SK-N-SH (cell line): ENCODE data around the gene DCAF10. TPM values are rescaled to one million over a fixed set of nuclear protein-coding genes. Genes with fewer than 3 reads are reported as not detected.

Experiments
- CTCF ChIA-PET: fragments of 300-600, 350-600 bp; formaldehyde crosslinking; extraction: SDS; loops from one replicate; lab custom pipeline; 2021; lab: Yijun Ruan, JAX
- POLR2A ChIA-PET: fragments of 350-600 bp; sonication (Branson Sonifier 250); formaldehyde crosslinking; extraction: SDS; loops from one replicate; lab custom pipeline; 2020; ENCODE audit warnings: antibody characterized with exemption, inconsistent platforms; lab: Yijun Ruan, JAX
- DNase-seq: peaks from one replicate; pipeline ENCODE4 v3.0.0; 2012
- H2AFZ ChIP-seq: fragments of 200-600 bp; sonication (generic); 2 replicates; pipeline ENCODE4 v1.8.1; 2016; ENCODE audit warnings: antibody characterized with exemption, mild to moderate bottlenecking, low read depth
- H3F3A ChIP-seq: fragments of 200-600 bp; sonication (generic); replicated peaks from 2 replicates; pipeline ENCODE3; 2016; ENCODE audit warnings: antibody characterized with exemption, mild to moderate bottlenecking; ENCODE audit not compliant: insufficient read depth
- H3K27ac ChIP-seq, 2 experiments: fragments of 200-500 bp in 1 of 2; fragments of 200-600 bp in 1 of 2; sonication (Bioruptor generic) in 1 of 2; sonication (generic), shearing (Covaris generic) in 1 of 2; 2 replicates each; pipeline versions ENCODE4 v1.5.1 to v1.6.1; 2014 to 2016; ENCODE audit warnings: low read depth in 2 of 2, inconsistent platforms in 1 of 2, low read length in 1 of 2, mild to moderate bottlenecking in 1 of 2, mixed read lengths in 1 of 2
- H3K27me3 ChIP-seq: fragments of 200-600 bp; sonication (generic), shearing (Covaris generic); 2 replicates; pipeline ENCODE4 v1.6.1; 2016; ENCODE audit warnings: mixed run types; ENCODE audit not compliant: insufficient read depth
- H3K36me3 ChIP-seq, 2 experiments: fragments of 200-500 bp in 1 of 2; fragments of 200-600 bp in 1 of 2; sonication (Bioruptor generic) in 1 of 2; sonication (generic) in 1 of 2; replicated peaks in 1 of 2; 2 replicates each; pipeline versions ENCODE3 to v1.5.1; 2014 to 2016; ENCODE audit warnings: low read length in 1 of 2, mild to moderate bottlenecking in 1 of 2; ENCODE audit not compliant: insufficient read depth in 2 of 2, control insufficient read depth in 1 of 2
- H3K4me1 ChIP-seq, 2 experiments: fragments of 200-500 bp in 1 of 2; fragments of 200-600 bp in 1 of 2; sonication (Bioruptor generic) in 1 of 2; sonication (generic), shearing (Covaris generic) in 1 of 2; 2 replicates each; pipeline versions ENCODE4 v1.5.1 to v1.6.1; 2014 to 2016; ENCODE audit warnings: low read depth in 1 of 2, low read length in 1 of 2, mixed run types in 1 of 2; ENCODE audit not compliant: insufficient read depth in 2 of 2, control insufficient read depth in 1 of 2
- H3K4me2 ChIP-seq: fragments of 200-600 bp; sonication (generic), shearing (Covaris generic); 2 replicates; pipeline ENCODE4 v1.6.1; 2017; ENCODE audit warnings: mixed run types
- H3K4me3 ChIP-seq, 2 experiments: fragments of 200-500 bp in 1 of 2; fragments of 200-600 bp in 1 of 2; sonication (Bioruptor generic) in 1 of 2; sonication (generic), shearing (Covaris generic) in 1 of 2; 2 replicates each; pipeline versions ENCODE4 v1.5.1 to v1.8.1; 2014 to 2016; ENCODE audit warnings: low read depth in 2 of 2, inconsistent platforms in 1 of 2, low read length in 1 of 2, mild to moderate bottlenecking in 1 of 2, mixed read lengths in 1 of 2, moderate library complexity in 1 of 2
- H3K79me2 ChIP-seq: fragments of 200-600 bp; sonication (generic); 2 replicates; pipeline ENCODE4 v1.8.1; 2017; ENCODE audit warnings: mild to moderate bottlenecking; ENCODE audit not compliant: insufficient read depth
- H3K9ac ChIP-seq: fragments of 200-600 bp; sonication (generic); 2 replicates; pipeline ENCODE4 v1.6.1; 2017; ENCODE audit warnings: mixed run types
- H3K9me2 ChIP-seq: fragments of 200-600 bp; sonication (generic); 2 replicates; pipeline ENCODE4 v1.6.1; 2017; ENCODE audit warnings: mixed run types
- H3K9me3 ChIP-seq: fragments of 200-600 bp; sonication (generic); 2 replicates; pipeline ENCODE4 v1.6.1; 2017; ENCODE audit warnings: mixed run types, mild to moderate bottlenecking, moderate library complexity
- H4K20me1 ChIP-seq: fragments of 200-600 bp; sonication (generic); 2 replicates; pipeline ENCODE4 v1.6.1; 2017; ENCODE audit warnings: mild to moderate bottlenecking, mixed run types; ENCODE audit not compliant: insufficient read depth
- ELF1 ChIP-seq: IDR thresholded peaks from 2 replicates; pipeline ENCODE4 v1.4.0; 2012
- EZH2phosphoT487 ChIP-seq: fragments of 200-600 bp; sonication (generic); IDR thresholded peaks from 2 replicates; pipeline ENCODE4 v1.6.1; 2017; ENCODE audit warnings: low read depth, mixed run types, mild to moderate bottlenecking, antibody characterized with exemption, moderate library complexity, borderline replicate concordance
- FOSL2 ChIP-seq: IDR thresholded peaks from 2 replicates; pipeline ENCODE4 v1.4.0; 2012; ENCODE audit warnings: low read depth, mild to moderate bottlenecking, moderate library complexity, borderline replicate concordance
- FOXM1 ChIP-seq: IDR thresholded peaks from 2 replicates; pipeline ENCODE4 v1.4.0; 2012; ENCODE audit warnings: low read depth, mild to moderate bottlenecking
- GABPA ChIP-seq: IDR thresholded peaks from 2 replicates; pipeline ENCODE4 v1.4.0; 2012; ENCODE audit warnings: low read depth, mild to moderate bottlenecking
- GATA2 ChIP-seq: sonication (generic); formaldehyde crosslinking; IDR thresholded peaks from 2 replicates; pipeline ENCODE4 v1.5.0; 2020; ENCODE audit warnings: mild to moderate bottlenecking, missing genetic modification reagents
- JUND ChIP-seq: IDR thresholded peaks from 2 replicates; pipeline ENCODE4 v1.4.0; 2012
- MEF2A ChIP-seq: IDR thresholded peaks from 2 replicates; pipeline ENCODE4 v1.4.0; 2012; ENCODE audit warnings: low read depth, borderline replicate concordance
- NFIC ChIP-seq: IDR thresholded peaks from 2 replicates; pipeline ENCODE4 v1.4.0; 2012; ENCODE audit warnings: borderline replicate concordance
- POLR2AphosphoS5 ChIP-seq: IDR thresholded peaks from 2 replicates; pipeline ENCODE4 v1.6.1; 2012; ENCODE audit warnings: low read depth, low read length
- RAD21 ChIP-seq: IDR thresholded peaks from 2 replicates; pipeline ENCODE4 v1.6.1; 2012; ENCODE audit warnings: mild to moderate bottlenecking, low read length
- RCOR1 ChIP-seq: fragments of 150-350 bp; IDR thresholded peaks from 2 replicates; pipeline ENCODE4 v1.6.1; 2017; ENCODE audit warnings: antibody characterized with exemption, low read length
- RFX5 ChIP-seq: IDR thresholded peaks from 2 replicates; pipeline ENCODE4 v1.6.1; 2012; ENCODE audit warnings: mild to moderate bottlenecking, improper control_type of control experiment, low read length
- RXRA ChIP-seq: IDR thresholded peaks from 2 replicates; pipeline ENCODE4 v1.4.0; 2012; ENCODE audit warnings: low read depth, mild to moderate bottlenecking, borderline replicate concordance
- TAF1 ChIP-seq: IDR thresholded peaks from 2 replicates; pipeline ENCODE4 v1.6.1; 2012; ENCODE audit warnings: low read depth, mild to moderate bottlenecking, low read length, moderate library complexity, borderline replicate concordance
- TEAD4 ChIP-seq: IDR thresholded peaks from 2 replicates; pipeline ENCODE4 v1.4.0; 2012; ENCODE audit warnings: mild to moderate bottlenecking, borderline replicate concordance; ENCODE audit not compliant: insufficient read depth
- YY1 ChIP-seq: IDR thresholded peaks from 2 replicates; pipeline ENCODE4 v1.4.0; 2012; ENCODE audit warnings: low read depth, mild to moderate bottlenecking
- WGBS: methylation state at CpG from one replicate; pipeline ENCODE4 v1.1.6; 2017; ENCODE audit warnings: low lambda C conversion rate; 5-methylcytosine and 5-hydroxymethylcytosine counted together
- polyA plus RNA-seq, 3 experiments: library from polyadenylated mRNA; depleted of rRNA; stranded (reverse); fragments of >200 nt; gene quantifications; 2 replicates each; pipeline ENCODE4 v1.2.3, GENCODE V29; 2012
- TF ChIP-seq, protein P1 (sequence below): IDR thresholded peaks from 2 replicates; pipeline ENCODE4 v1.4.0; 2012; ENCODE audit warnings: low read depth
- TF ChIP-seq, protein P2 (sequence below): fragments of 150-350 bp; IDR thresholded peaks from 2 replicates; pipeline ENCODE4 v1.6.1; 2016; ENCODE audit warnings: mild to moderate bottlenecking, low read depth, low read length
- TF ChIP-seq, protein P3 (sequence below): IDR thresholded peaks from 2 replicates; pipeline ENCODE4 v1.4.0; 2012; ENCODE audit warnings: low read depth, borderline replicate concordance
- TF ChIP-seq, protein P4 (sequence below): IDR thresholded peaks from 2 replicates; pipeline ENCODE4 v1.6.1; 2012; ENCODE audit warnings: mild to moderate bottlenecking, low read depth, low read length, moderate library complexity
- TF ChIP-seq, protein P5 (sequence below): IDR thresholded peaks from 2 replicates; pipeline ENCODE4; 2012

The DCAF10 gene
- polyA plus RNA-seq, 1 of the 3 experiments (the other 2 are of a cell fraction), result 11.8 TPM

DNA sequence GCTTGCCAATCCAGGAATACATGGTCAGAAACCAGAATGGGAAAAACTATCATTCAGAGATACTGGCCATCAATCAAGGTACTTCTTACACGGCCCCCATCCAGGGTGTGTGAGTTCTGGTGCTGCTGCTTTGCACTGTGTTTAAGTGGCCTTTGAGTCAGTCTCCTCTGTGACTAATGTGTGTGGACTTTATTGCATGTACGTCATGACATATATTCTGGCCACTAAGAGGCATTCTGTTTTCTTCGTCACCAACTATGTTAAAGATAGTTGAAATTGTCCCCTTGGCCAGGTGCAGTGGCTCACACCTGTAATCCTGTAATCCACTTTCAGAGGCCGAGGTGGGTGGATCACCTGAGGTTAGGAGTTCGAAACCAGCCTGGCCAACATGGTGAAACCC lies 24.3 kb upstream of the DCAF10 start:
- no peak overlapping the region for H3K27ac ChIP-seq
- no peaks in the 10 kb centered on the region for H3K9me3 ChIP-seq
- no peak overlapping the region for H3K9ac ChIP-seq
- H3K4me2 ChIP-seq, result no peak overlapping the region
- H2AFZ ChIP-seq, result no peak overlapping the region
- H3K9me2 ChIP-seq, result no peaks in the 10 kb centered on the region
- DNase-seq, result no peak
- 88% methylated on average over 5 of the region's 5 CpGs for WGBS
- H3K79me2 ChIP-seq, result peaks cover 13% of the 10 kb centered on the region; the same call in 1 of the 2 replicates
- no peak for TF ChIP-seq TAF1
- TF ChIP-seq TEAD4, result no peak
- no peak for TF ChIP-seq RXRA
- no peak for TF ChIP-seq ELF1
- TF ChIP-seq POLR2AphosphoS5, result no peak; the same call in 1 of the 2 replicates
- no peak for TF ChIP-seq NFIC
- TF ChIP-seq, protein P1, sequence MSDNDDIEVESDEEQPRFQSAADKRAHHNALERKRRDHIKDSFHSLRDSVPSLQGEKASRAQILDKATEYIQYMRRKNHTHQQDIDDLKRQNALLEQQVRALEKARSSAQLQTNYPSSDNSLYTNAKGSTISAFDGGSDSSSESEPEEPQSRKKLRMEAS, result no peak
- TF ChIP-seq GABPA, result no peak
- no peak for TF ChIP-seq EZH2phosphoT487
- no peak for TF ChIP-seq RAD21
- no peak for TF ChIP-seq MEF2A
- no peak for TF ChIP-seq RCOR1
- no peak for TF ChIP-seq GATA2 (CRISPR knock-in tag)
- no peak for TF ChIP-seq YY1
- no peak for TF ChIP-seq JUND
- no peak for TF ChIP-seq FOSL2
- TF ChIP-seq, protein P2, sequence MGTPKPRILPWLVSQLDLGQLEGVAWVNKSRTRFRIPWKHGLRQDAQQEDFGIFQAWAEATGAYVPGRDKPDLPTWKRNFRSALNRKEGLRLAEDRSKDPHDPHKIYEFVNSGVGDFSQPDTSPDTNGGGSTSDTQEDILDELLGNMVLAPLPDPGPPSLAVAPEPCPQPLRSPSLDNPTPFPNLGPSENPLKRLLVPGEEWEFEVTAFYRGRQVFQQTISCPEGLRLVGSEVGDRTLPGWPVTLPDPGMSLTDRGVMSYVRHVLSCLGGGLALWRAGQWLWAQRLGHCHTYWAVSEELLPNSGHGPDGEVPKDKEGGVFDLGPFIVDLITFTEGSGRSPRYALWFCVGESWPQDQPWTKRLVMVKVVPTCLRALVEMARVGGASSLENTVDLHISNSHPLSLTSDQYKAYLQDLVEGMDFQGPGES, result no peak
- peaks cover 45 to 52% of the 10 kb centered on the region in 2 experiments for H3K36me3 ChIP-seq
- H3K4me1 ChIP-seq, result no peaks in the 10 kb centered on the region
- H3F3A ChIP-seq, result peaks cover 16% of the 10 kb centered on the region
- no peaks in the 10 kb centered on the region for H4K20me1 ChIP-seq
- ChIA-PET POLR2A (no interaction called here), CTCF (no interaction called here)
- H3K27me3 ChIP-seq, result no peaks in the 10 kb centered on the region
- no peak overlapping the region for H3K4me3 ChIP-seq

DNA sequence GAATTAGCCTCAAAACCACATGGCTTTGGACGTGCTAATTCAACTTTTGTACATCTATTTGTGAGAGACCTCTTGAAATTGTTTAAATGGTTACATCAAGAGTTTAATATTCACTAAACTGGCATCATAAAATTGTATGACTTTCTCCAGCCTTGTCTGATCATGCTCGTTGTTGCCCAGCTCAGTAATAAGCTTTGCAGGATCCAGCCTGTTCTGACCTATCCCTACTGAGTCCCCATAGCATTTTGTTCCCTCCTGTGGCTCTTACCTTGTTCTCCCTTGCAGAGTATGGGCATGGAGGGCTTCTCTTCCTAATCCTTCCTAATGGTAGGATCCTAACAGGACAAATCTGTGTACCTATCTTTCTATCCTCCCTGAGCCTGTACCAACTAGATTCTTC lies 22.1 kb upstream of the DCAF10 start:
- CTCF ChIA-PET, result interaction anchor here (1.1 kb wide), 1 partner anchor 49 kb away, joined by 3 read pairs; no protein-coding TSS in a partner anchor
- H3K9ac ChIP-seq, result no peak overlapping the region

More for the DNA sequence above, 22.1 kb upstream of the DCAF10 start:
- Histone ChIP-seq H3K79me2 (peaks cover 35% of the 10 kb centered on the region), H4K20me1 (no peaks in the 10 kb centered on the region), H3K4me3 (no peak overlapping the region), H3K4me2 (no peak overlapping the region), H3K27me3 (no peaks in the 10 kb centered on the region), H3K36me3 (peaks cover 63 to 73% of the 10 kb centered on the region in 2 experiments), H2AFZ (no peak overlapping the region), H3K9me2 (no peaks in the 10 kb centered on the region), H3K9me3 (no peaks in the 10 kb centered on the region), H3K4me1 (peaks cover 0 to 11% of the 10 kb centered on the region in 2 experiments; a peak in 2 of 4 replicates), H3K27ac (no peak overlapping the region), H3F3A (peaks cover 18% of the 10 kb centered on the region)
- 80% methylated on average over 2 of the region's 2 CpGs for WGBS
- TF ChIP-seq RCOR1 (no peak), FOXM1 (no peak), RFX5 (no peak), GATA2 (CRISPR knock-in tag) (no peak), TAF1 (no peak)
- TF ChIP-seq, protein P3, sequence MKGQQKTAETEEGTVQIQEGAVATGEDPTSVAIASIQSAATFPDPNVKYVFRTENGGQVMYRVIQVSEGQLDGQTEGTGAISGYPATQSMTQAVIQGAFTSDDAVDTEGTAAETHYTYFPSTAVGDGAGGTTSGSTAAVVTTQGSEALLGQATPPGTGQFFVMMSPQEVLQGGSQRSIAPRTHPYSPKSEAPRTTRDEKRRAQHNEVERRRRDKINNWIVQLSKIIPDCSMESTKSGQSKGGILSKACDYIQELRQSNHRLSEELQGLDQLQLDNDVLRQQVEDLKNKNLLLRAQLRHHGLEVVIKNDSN, result no peak
- TF ChIP-seq, protein P4, sequence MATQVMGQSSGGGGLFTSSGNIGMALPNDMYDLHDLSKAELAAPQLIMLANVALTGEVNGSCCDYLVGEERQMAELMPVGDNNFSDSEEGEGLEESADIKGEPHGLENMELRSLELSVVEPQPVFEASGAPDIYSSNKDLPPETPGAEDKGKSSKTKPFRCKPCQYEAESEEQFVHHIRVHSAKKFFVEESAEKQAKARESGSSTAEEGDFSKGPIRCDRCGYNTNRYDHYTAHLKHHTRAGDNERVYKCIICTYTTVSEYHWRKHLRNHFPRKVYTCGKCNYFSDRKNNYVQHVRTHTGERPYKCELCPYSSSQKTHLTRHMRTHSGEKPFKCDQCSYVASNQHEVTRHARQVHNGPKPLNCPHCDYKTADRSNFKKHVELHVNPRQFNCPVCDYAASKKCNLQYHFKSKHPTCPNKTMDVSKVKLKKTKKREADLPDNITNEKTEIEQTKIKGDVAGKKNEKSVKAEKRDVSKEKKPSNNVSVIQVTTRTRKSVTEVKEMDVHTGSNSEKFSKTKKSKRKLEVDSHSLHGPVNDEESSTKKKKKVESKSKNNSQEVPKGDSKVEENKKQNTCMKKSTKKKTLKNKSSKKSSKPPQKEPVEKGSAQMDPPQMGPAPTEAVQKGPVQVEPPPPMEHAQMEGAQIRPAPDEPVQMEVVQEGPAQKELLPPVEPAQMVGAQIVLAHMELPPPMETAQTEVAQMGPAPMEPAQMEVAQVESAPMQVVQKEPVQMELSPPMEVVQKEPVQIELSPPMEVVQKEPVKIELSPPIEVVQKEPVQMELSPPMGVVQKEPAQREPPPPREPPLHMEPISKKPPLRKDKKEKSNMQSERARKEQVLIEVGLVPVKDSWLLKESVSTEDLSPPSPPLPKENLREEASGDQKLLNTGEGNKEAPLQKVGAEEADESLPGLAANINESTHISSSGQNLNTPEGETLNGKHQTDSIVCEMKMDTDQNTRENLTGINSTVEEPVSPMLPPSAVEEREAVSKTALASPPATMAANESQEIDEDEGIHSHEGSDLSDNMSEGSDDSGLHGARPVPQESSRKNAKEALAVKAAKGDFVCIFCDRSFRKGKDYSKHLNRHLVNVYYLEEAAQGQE, result no peak
- TF ChIP-seq, protein P5, sequence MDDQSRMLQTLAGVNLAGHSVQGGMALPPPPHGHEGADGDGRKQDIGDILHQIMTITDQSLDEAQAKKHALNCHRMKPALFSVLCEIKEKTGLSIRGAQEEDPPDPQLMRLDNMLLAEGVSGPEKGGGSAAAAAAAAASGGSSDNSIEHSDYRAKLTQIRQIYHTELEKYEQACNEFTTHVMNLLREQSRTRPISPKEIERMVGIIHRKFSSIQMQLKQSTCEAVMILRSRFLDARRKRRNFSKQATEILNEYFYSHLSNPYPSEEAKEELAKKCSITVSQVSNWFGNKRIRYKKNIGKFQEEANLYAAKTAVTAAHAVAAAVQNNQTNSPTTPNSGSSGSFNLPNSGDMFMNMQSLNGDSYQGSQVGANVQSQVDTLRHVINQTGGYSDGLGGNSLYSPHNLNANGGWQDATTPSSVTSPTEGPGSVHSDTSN, result no peak
- DNase-seq, result no peak
- POLR2A ChIA-PET, result interaction anchor here (0.7 kb wide), 1 partner anchor 29 kb away, joined by 3 read pairs; no protein-coding TSS in a partner anchor
